GM18858 (cell line): ENCODE results near the gene CMTM8.

Experiments
- ATAC-seq: cut with Tn5 transposase; IDR thresholded peaks from one replicate; pipeline ENCODE4 v1.9.1; 2021; ENCODE audit not compliant: unreplicated experiment

The CMTM8 gene

DNA sequence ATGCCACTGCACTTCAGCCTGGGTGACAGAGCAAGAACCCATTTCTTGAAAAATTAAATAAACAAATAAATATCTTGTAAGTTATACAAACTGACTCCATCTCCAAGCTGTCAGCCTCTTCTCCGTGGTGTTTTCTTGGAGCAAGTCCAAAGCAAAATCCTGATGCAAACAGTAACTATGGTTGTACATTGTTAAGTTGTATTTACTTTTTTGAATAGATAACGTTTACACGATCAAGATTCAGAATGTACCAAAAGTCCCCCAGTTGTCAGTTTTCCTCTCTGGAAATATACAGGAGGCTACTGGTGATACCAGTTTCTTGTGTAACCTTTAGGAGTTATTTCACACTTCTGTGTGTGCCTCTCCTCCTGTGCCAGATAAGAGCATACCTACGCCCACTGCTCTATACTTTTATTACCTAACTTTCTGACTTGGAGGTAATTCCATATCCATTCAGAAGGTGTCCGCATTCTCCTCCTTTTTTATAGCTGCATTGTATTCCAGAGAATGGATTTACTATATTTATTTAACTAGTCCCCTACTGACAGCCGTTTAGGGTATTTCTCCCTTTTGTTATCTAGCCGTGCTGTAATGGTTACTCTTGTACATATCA is 167.3 kb downstream of the CMTM8 start:
- no peak for ATAC-seq

DNA sequence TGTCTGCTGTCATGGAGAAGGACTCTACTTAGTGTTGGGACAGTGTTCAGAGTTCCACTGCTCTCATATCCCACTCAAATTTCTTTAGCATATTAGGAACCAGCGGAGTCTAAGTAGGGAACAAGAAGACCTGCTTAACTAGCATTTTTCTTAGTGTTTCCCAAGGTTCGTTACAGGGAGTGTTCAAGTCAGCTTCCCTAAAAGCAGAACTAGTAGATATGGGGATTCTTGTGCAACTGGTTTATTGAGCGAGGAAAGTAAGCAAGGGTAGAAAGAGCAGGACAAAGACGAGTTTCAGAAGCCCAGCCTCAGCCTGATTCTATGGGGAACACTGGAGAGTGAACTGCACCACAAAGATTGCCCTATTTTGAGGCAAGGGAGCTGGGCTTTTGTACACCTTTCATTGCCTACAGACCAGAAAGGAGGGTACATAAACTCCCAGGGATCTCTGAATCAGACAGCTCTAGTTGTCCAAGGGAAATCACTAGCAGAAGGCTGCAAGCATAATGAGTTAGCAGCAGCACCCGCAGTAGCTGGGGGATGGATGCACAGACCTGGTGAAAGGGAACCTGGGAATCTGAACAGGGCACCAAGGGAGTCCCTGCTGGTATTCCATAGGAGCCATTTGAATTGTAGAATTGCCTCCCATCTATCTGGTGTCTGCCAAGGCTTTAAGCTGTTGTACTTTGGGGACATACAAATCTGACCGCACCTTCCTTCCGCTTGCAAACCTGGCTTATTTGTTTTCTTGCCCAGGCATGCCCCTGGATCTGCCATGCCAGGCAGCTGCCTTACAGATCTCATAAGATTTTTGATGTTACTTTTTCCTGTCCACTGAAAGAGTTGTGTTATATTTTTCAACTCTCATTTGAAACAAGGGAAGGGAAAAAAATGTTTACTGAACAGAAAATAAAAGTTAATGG is 168.3 kb downstream of the CMTM8 start:
- ATAC-seq = peak; percentile 43

- no peak for ATAC-seq
These were observed 172.1 kb downstream of the CMTM8 start for GRCh38 chr3:32410367-32411246.

DNA sequence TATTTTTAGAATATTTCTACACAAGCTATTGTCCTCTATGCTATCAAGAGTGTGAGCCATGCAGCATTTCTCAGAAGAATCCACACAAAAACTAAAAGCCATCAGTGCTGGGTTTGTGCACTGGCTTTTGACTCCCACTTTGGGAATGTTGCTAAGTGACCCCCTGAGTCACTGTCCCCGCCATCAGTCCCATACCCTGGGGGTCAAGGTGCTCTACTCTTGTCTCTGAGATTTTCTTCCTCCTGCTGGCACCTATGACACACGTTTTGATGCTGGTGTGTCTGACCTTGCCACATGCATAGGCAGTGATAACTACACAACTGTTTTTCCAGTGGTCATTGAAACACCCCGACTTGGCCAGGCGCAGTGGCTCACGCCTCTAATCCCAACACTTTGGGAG is 173.0 kb downstream of the CMTM8 start:
- ATAC-seq = no peak

DNA sequence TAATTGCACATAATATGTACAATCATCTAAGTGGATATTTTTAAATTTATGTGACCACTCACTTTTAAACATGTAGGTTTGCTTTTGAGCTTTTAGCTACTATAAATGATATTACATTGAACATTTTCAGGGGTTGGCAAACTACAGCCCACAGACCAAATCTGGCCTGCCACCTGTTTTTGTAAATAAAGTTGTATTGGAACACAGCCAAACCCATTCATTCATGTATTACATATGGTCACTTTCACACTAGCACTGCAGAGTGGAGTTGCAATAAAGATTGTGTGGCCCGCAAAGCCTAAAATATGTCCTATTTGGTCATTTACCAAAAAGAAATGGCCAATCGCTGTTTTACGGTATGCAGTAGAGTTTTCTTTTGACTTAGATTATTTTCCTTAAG is 174.4 kb downstream of the CMTM8 start:
- ATAC-seq = no peak

- no peak for ATAC-seq
These were observed 175.5 kb downstream of the CMTM8 start for GRCh38 chr3:32413845-32414521.

GRCh38 chr3:32414522-32415202 is 176.2 kb downstream of the CMTM8 start:
- ATAC-seq = peak; percentile 73

GRCh38 chr3:32419742-32420125 is 181.3 kb downstream of the CMTM8 start:
- ATAC-seq = no peak
